PC-3 (cell line): ENCODE data around the gene ADCY9. TPM values are rescaled to one million over a fixed set of nuclear protein-coding genes. Genes with fewer than 3 reads are reported as not detected.

Experiments used
- ATAC-seq: fragments of 200-7000 bp; cut with Tn5 transposase; 2 replicates; pipeline ENCODE4 v1.9.1; 2020; ENCODE audit warnings: mild to moderate bottlenecking, moderate library complexity
- BruUV-seq: library from RNA; stranded (reverse); fragments of 400-500 nt; replicated peaks from 2 replicates; lab custom pipeline; 2021; lab: Mats Ljungman, UMichigan
- CTCF ChIA-PET: fragments of 300-600 bp; sonication (Branson Sonifier 250); formaldehyde crosslinking; loops from one replicate; lab custom pipeline; 2022; ENCODE audit warnings: antibody characterized with exemption; lab: Charles Lee
- POLR2A ChIA-PET: fragments of 300-600 bp; sonication (Branson Sonifier 250); formaldehyde crosslinking; loops from one replicate; lab custom pipeline; 2022; ENCODE audit warnings: antibody characterized with exemption; ENCODE audit not compliant: unreplicated experiment; lab: Charles Lee
- DNase-seq: peaks from one replicate; pipeline ENCODE4 v3.0.0-alpha.2; 2015
- H2AFZ ChIP-seq: fragments of 300-600 bp; sonication (generic); 2 replicates; pipeline ENCODE4 v1.6.0; 2016; ENCODE audit warnings: antibody characterized with exemption, low read length
- H3F3A ChIP-seq: fragments of 300-600 bp; sonication (generic); one replicate; pipeline ENCODE4 v1.6.0; 2017; ENCODE audit warnings: antibody characterized with exemption, low read length, control low read depth, mild to moderate bottlenecking; ENCODE audit not compliant: unreplicated experiment
- H3K27ac ChIP-seq: fragments of 300-600 bp; sonication (generic); 2 replicates; pipeline ENCODE4 v1.5.1; 2016; ENCODE audit warnings: mild to moderate bottlenecking, low read length
- H3K27me3 ChIP-seq: fragments of 300-600 bp; sonication (generic); 2 replicates; pipeline ENCODE4 v1.6.1; 2016; ENCODE audit warnings: low read length, mixed read lengths
- H3K36me3 ChIP-seq: fragments of 300-600 bp; sonication (generic); 2 replicates; pipeline ENCODE4 v1.6.1; 2016; ENCODE audit warnings: low read depth, mixed run types, low read length, mixed read lengths
- H3K4me1 ChIP-seq: fragments of 300-600 bp; sonication (generic); 2 replicates; pipeline ENCODE4 v1.5.1; 2016; ENCODE audit warnings: low read length; ENCODE audit not compliant: insufficient read depth
- H3K4me2 ChIP-seq: fragments of 300-600 bp; sonication (generic); 2 replicates; pipeline ENCODE4 v1.6.0; 2016; ENCODE audit warnings: low read length
- H3K4me3 ChIP-seq: fragments of 300-600 bp; sonication (generic); 2 replicates; pipeline ENCODE4 v1.5.1; 2016; ENCODE audit warnings: mild to moderate bottlenecking, low read length, mixed read lengths
- H3K79me2 ChIP-seq: fragments of 300-600 bp; sonication (generic); 2 replicates; pipeline ENCODE4 v1.6.1; 2017; ENCODE audit warnings: low read length, mixed read lengths
- H3K9ac ChIP-seq: fragments of 300-600 bp; sonication (generic); 2 replicates; pipeline ENCODE4 v1.6.0; 2016; ENCODE audit warnings: mild to moderate bottlenecking, low read length
- H3K9me2 ChIP-seq: fragments of 300-600 bp; sonication (generic); replicated peaks from 2 replicates; pipeline ENCODE4 v1.6.1; 2016; ENCODE audit warnings: mixed run types, low read length, mixed read lengths
- H3K9me3 ChIP-seq: fragments of 300-600 bp; sonication (generic); 2 replicates; pipeline ENCODE4 v1.6.1; 2016; ENCODE audit warnings: low read length, mixed read lengths
- H4K20me1 ChIP-seq: fragments of 300-600 bp; sonication (generic); 2 replicates; pipeline ENCODE4 v1.6.1; 2016; ENCODE audit warnings: low read length, mixed read lengths
- CTCF ChIP-seq: fragments of 300-600 bp; sonication (generic); conservative IDR thresholded peaks from 2 replicates; pipeline ENCODE4 v1.5.1; 2017; ENCODE audit warnings: antibody characterized with exemption, low read depth, mild to moderate bottlenecking, low read length
- EZH2 ChIP-seq: fragments of 300-600 bp; sonication (generic); IDR thresholded peaks from one replicate; pipeline ENCODE4 v1.6.1; 2017; ENCODE audit warnings: antibody characterized with exemption, mild to moderate bottlenecking, low read length; ENCODE audit not compliant: unreplicated experiment
- EZH2phosphoT487 ChIP-seq: fragments of 300-600 bp; sonication (generic); IDR thresholded peaks from 2 replicates; pipeline ENCODE4 v1.6.1; 2018; ENCODE audit warnings: mild to moderate bottlenecking, antibody characterized with exemption, low read length, borderline replicate concordance
- intact Hi-C: fragments of 100-400 bp; cut with micrococcal nuclease; formaldehyde crosslinking; loops from 2 replicates; pipeline ENCODE4 v1.9.0; 2023
- total RNA-seq: library from RNA; depleted of rRNA; stranded (reverse); fragments of >200 nt; gene quantifications from 2 replicates; pipeline ENCODE4 v1.2.3, GENCODE V29; 2014

Gene ADCY9
- total RNA-seq, 1 experiment from 2014 or later = 6.2 TPM

- ATAC-seq (no peak), DNase-seq (no peak)
- BruUV-seq = no TSS peak
- CTCF ChIA-PET = no interaction called here
- H2AFZ ChIP-seq = no peak overlapping the region
- H3K9me2 ChIP-seq = no peaks in the 10 kb centered on the region
- H3K27ac ChIP-seq = no peak overlapping the region
- no peaks in the 10 kb centered on the region for H3K36me3 ChIP-seq
- no peaks in the 10 kb centered on the region for H4K20me1 ChIP-seq
- H3K79me2 ChIP-seq = no peaks in the 10 kb centered on the region
- no peaks in the 10 kb centered on the region for H3K4me1 ChIP-seq
- no peaks in the 10 kb centered on the region for H3K27me3 ChIP-seq
- H3F3A ChIP-seq = no peaks in the 10 kb centered on the region
- H3K4me2 ChIP-seq = no peak overlapping the region
- POLR2A ChIA-PET = no interaction called here
- TF ChIP-seq EZH2 = no peak
- no peak for TF ChIP-seq EZH2phosphoT487
- TF ChIP-seq CTCF = no peak
- intact Hi-C loops = loop anchor here (10.0 kb wide), 1 partner anchor 128 kb away; the partner anchor contains the start of gene ADCY9
- H3K4me3 ChIP-seq = no peak overlapping the region
- H3K9ac ChIP-seq = no peak overlapping the region
- H3K9me3 ChIP-seq = no peaks in the 10 kb centered on the region
These were observed 129.0 kb downstream of the ADCY9 start for GRCh38 chr16:3987231-3987630.

DNA sequence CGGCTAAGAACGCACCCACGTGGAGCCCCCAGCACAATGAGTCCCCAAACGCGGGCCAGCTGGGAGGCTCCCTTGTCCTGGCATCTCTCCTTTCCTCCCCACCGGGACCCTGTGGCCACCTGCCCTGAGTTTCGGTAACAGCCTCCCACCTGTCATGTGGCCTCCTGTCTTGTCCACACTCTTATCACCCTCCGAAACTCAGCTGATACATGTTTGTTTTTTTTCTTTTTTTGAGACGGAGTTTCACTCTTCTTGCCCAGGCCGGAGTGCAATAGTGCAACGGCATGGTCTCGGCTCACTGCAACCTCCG is 130.1 kb downstream of the ADCY9 start:
- Histone ChIP-seq H3K79me2 (no peaks in the 10 kb centered on the region), H3K9me3 (no peaks in the 10 kb centered on the region), H3K27me3 (no peaks in the 10 kb centered on the region), H3K9ac (no peak overlapping the region), H3K9me2 (no peaks in the 10 kb centered on the region), H3F3A (no peaks in the 10 kb centered on the region), H4K20me1 (no peaks in the 10 kb centered on the region), H2AFZ (no peak overlapping the region), H3K4me3 (no peak overlapping the region), H3K4me1 (no peaks in the 10 kb centered on the region), H3K4me2 (no peak overlapping the region), H3K27ac (no peak overlapping the region), H3K36me3 (no peaks in the 10 kb centered on the region)
- intact Hi-C loops = loop anchor here (10.0 kb wide), 1 partner anchor 129 kb away; the partner anchor contains the start of gene ADCY9
- no TSS peak for BruUV-seq
- ATAC-seq (no peak), DNase-seq (no peak)
- POLR2A ChIA-PET = no interaction called here
- CTCF ChIA-PET = no interaction called here
- no peak for TF ChIP-seq EZH2

- ATAC-seq (no peak), DNase-seq (no peak)
- no TSS peak for BruUV-seq
- intact Hi-C loops = loop anchor here (10.0 kb wide), 1 partner anchor 130 kb away; the partner anchor contains the start of gene ADCY9
- Histone ChIP-seq H3K27ac (no peak overlapping the region), H3K9ac (no peak overlapping the region), H3K4me1 (peaks cover 8% of the 10 kb centered on the region; the same call in 1 of the 2 replicates), H3F3A (no peaks in the 10 kb centered on the region), H3K4me3 (no peak overlapping the region), H3K36me3 (no peaks in the 10 kb centered on the region), H3K9me2 (no peaks in the 10 kb centered on the region), H4K20me1 (no peaks in the 10 kb centered on the region), H2AFZ (no peak overlapping the region), H3K4me2 (no peak overlapping the region), H3K9me3 (no peaks in the 10 kb centered on the region), H3K79me2 (no peaks in the 10 kb centered on the region), H3K27me3 (no peaks in the 10 kb centered on the region)
- ChIA-PET POLR2A (no interaction called here), CTCF (interaction anchor here (1.2 kb wide), 1 partner anchor 199 kb away, joined by 4 read pairs; no protein-coding TSS in a partner anchor)
- no peak for TF ChIP-seq EZH2phosphoT487
These were observed 131.9 kb downstream of the ADCY9 start for GRCh38 chr16:3984111-3985060.
